Measurements from ENCODE around the gene COBLL1.

Gene COBLL1

DNA sequence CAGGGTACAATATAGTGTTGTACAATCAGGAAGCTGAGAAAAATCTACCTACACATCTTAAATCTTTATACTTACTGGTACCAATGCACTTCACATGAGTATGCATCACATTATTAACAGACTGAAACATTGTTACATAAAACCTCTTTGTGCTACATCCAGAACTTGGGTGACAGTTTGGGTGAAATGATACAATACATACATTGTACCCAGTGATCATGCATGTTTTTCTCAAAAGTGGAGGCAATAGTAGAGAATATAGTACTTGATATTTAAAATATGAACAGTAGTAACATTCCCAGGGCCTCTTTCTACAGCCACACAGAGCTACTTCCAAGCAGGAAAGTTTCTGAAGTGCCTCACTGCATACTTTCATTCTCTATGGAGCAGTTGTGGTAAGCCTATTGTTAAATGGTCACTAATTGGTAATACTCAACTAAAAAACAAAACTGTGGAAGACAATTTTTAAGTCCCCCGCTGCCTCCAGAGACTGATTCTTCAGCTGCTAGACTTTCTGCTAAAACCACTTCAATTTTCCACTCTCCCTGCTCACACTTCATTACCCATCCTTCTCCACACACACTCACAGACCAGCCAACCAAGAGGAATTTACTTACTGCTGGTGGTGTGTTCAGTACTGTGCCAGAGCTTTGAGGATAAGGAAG lies 197.5 kb downstream of the COBLL1 start:
- POLR2A ChIA-PET = no interaction called here
- CTCF ChIA-PET = interaction anchor here (1.0 kb wide), 1 partner anchor 10 kb away, joined by 3 read pairs; no protein-coding TSS in a partner anchor
- no peak for DNase-seq (ENCODE audit: extremely low spot score)
- TF ChIP-seq, protein P1, sequence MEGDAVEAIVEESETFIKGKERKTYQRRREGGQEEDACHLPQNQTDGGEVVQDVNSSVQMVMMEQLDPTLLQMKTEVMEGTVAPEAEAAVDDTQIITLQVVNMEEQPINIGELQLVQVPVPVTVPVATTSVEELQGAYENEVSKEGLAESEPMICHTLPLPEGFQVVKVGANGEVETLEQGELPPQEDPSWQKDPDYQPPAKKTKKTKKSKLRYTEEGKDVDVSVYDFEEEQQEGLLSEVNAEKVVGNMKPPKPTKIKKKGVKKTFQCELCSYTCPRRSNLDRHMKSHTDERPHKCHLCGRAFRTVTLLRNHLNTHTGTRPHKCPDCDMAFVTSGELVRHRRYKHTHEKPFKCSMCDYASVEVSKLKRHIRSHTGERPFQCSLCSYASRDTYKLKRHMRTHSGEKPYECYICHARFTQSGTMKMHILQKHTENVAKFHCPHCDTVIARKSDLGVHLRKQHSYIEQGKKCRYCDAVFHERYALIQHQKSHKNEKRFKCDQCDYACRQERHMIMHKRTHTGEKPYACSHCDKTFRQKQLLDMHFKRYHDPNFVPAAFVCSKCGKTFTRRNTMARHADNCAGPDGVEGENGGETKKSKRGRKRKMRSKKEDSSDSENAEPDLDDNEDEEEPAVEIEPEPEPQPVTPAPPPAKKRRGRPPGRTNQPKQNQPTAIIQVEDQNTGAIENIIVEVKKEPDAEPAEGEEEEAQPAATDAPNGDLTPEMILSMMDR (IDR thresholded peaks at IDR 0.05; ENCODE audit: control extremely low read depth, extremely low read depth, low read depth, missing control alignments) = no peak

GRCh38 chr2:164642946-164643555 lies 198.6 kb downstream of the COBLL1 start:
- CTCF ChIA-PET = no interaction called here
- POLR2A ChIA-PET = no interaction called here
- no peak for DNase-seq (ENCODE audit: extremely low spot score)
- TF ChIP-seq, protein P1 (IDR thresholded peaks at IDR 0.05; ENCODE audit: control extremely low read depth, extremely low read depth, low read depth, missing control alignments) = no peak

DNA sequence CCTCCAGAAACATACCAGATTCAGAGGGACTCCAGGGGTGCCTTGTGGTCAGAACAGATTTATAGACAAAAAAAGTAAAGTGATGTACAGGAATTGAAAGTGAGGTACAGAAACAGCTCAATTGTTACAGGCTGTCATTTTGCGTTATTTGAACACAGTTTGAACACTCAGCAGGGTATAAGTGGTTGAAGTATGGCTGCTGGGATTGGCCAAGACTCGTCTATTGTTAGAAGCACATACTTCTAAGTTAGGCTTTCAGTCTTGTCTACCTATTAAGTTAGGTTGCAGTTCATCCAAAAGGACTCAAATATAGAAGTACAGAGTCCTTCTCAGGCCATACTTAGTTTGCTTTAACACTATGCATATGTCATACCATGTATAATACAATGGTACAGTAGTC lies 199.4 kb downstream of the COBLL1 start:
- TF ChIP-seq, protein P1 (IDR thresholded peaks at IDR 0.05; ENCODE audit: control extremely low read depth, extremely low read depth, low read depth, missing control alignments) = no peak
- ChIA-PET CTCF (no interaction called here), POLR2A (no interaction called here)
- DNase-seq (ENCODE audit: extremely low spot score) = no peak

Data from GM10248 (cell line).